GM10847 (cell line): ENCODE measurements around the gene CDC42SE2.

Experiments used
- POLR2A ChIP-seq: IDR thresholded peaks from 2 replicates; pipeline ENCODE4 v1.6.1; 2011; ENCODE audit not compliant: insufficient read length; ENCODE audit errors: extremely low read depth

CDC42SE2 gene

GRCh38 chr5:131323378-131323777, 59.5 kb downstream of the CDC42SE2 start:
- TF ChIP-seq POLR2A: no peak

GRCh38 chr5:131324303-131324702, 60.5 kb downstream of the CDC42SE2 start:
- TF ChIP-seq POLR2A: no peak

- TF ChIP-seq POLR2A: no peak
Measured at GRCh38 chr5:131328536-131329285, 64.9 kb downstream of the CDC42SE2 start.

- TF ChIP-seq POLR2A: no peak
Measured at GRCh38 chr5:131329286-131329560, 65.4 kb downstream of the CDC42SE2 start.

- no peak for TF ChIP-seq POLR2A
Measured at GRCh38 chr5:131330031-131330430, 66.2 kb downstream of the CDC42SE2 start.

- no peak for TF ChIP-seq POLR2A
Measured at GRCh38 chr5:131338051-131338453, 74.2 kb downstream of the CDC42SE2 start.

- TF ChIP-seq POLR2A: no peak
Measured at GRCh38 chr5:131353991-131354390, 90.1 kb downstream of the CDC42SE2 start.

- TF ChIP-seq POLR2A: no peak
Measured at GRCh38 chr5:131355971-131356528, 92.2 kb downstream of the CDC42SE2 start.

- no peak for TF ChIP-seq POLR2A
Measured at GRCh38 chr5:131356619-131357018, 92.8 kb downstream of the CDC42SE2 start.

GRCh38 chr5:131357739-131358561, 94.1 kb downstream of the CDC42SE2 start:
- TF ChIP-seq POLR2A: no peak

GRCh38 chr5:131361677-131362315, 97.9 kb downstream of the CDC42SE2 start:
- no peak for TF ChIP-seq POLR2A

GRCh38 chr5:131363811-131364506, 100.1 kb downstream of the CDC42SE2 start:
- no peak for TF ChIP-seq POLR2A

GRCh38 chr5:131364507-131365050, 100.7 kb downstream of the CDC42SE2 start:
- no peak for TF ChIP-seq POLR2A

- no peak for TF ChIP-seq POLR2A
Measured at GRCh38 chr5:131366428-131366827, 102.6 kb downstream of the CDC42SE2 start.
